ENCODE measurements around the gene FKBP2.

FKBP2 gene

GRCh38 chr11:64230985-64231365, 9.9 kb upstream of the FKBP2 start:
- DNase-seq, result no peak
- in situ Hi-C loops (cut with HindIII; ENCODE audit: low pct_ligation_motif_present, low pct_unique_long_range_greater_than_20kb, low sequenced_read_pairs), result no loop called here

DNA sequence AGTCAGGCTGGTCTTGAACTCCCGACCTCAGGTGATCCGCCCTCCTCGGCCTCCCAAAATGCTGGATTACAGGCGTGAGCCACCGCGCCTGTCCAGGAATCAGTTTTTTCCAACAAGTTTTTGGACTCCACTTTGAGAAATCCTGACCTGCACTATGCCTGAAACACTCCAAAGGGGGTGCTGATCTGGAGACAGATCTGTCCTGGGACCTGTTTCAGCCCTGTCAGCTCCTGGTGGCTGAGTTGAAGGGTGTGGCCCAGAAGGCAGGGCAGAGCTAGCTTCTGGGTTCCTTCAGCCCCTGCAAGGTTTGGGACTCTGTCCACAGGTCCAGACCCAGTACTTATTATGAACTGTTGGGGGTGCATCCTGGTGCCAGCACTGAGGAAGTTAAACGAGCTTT, 9.3 kb upstream of the FKBP2 start:
- DNase-seq, result no peak
- in situ Hi-C loops (cut with HindIII; ENCODE audit: low pct_ligation_motif_present, low pct_unique_long_range_greater_than_20kb, low sequenced_read_pairs), result no loop called here

DNA sequence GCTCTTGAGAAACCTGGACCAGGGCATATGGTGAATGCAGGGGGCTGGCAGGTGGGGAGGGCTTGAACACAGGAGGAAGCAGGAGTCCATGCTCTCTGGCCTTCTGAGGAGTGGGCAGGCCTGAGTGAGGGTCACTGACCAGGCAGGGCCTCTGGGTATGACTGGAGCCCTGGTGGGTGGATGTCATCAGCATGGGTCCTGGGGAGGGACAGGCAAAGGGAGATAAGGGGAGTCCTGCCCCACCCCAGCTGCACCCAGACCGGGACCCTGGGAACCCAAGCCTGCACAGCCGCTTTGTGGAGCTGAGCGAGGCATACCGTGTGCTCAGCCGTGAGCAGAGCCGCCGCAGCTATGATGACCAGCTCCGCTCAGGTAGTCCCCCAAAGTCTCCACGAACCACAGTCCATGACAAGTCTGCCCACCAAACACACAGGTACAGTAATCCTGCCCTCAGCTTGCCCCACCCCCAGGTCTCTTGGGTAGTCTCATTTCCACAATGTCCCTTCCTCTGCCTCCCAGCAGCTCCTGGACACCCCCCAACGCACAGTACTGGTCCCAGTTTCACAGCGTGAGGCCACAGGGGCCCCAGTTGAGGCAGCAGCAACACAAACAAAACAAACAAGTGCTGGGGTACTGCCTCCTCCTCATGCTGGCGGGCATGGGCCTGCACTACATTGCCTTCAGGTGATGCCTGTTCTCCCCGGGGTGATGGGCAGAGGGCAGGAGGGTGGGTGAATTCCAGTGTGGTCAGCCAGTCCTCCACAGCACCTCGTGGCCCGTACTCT, 8.5 kb upstream of the FKBP2 start:
- in situ Hi-C loops (cut with HindIII; ENCODE audit: low pct_ligation_motif_present, low pct_unique_long_range_greater_than_20kb, low sequenced_read_pairs), result no loop called here
- no peak for DNase-seq

- in situ Hi-C loops (cut with HindIII; ENCODE audit: low pct_ligation_motif_present, low pct_unique_long_range_greater_than_20kb, low sequenced_read_pairs), result no loop called here
- DNase-seq, result no peak
Measured at GRCh38 chr11:64232967-64233315, 8.0 kb upstream of the FKBP2 start.

- in situ Hi-C loops (cut with HindIII; ENCODE audit: low pct_ligation_motif_present, low pct_unique_long_range_greater_than_20kb, low sequenced_read_pairs), result no loop called here
- peak; percentile 70 for DNase-seq
Measured at GRCh38 chr11:64233913-64234586, 6.8 kb upstream of the FKBP2 start, which contains the start of gene VEGFB. Gene VEGFB (plus strand): TSS chr11:64234584. CDS start chr11:64234834, 250 bp downstream.

DNA sequence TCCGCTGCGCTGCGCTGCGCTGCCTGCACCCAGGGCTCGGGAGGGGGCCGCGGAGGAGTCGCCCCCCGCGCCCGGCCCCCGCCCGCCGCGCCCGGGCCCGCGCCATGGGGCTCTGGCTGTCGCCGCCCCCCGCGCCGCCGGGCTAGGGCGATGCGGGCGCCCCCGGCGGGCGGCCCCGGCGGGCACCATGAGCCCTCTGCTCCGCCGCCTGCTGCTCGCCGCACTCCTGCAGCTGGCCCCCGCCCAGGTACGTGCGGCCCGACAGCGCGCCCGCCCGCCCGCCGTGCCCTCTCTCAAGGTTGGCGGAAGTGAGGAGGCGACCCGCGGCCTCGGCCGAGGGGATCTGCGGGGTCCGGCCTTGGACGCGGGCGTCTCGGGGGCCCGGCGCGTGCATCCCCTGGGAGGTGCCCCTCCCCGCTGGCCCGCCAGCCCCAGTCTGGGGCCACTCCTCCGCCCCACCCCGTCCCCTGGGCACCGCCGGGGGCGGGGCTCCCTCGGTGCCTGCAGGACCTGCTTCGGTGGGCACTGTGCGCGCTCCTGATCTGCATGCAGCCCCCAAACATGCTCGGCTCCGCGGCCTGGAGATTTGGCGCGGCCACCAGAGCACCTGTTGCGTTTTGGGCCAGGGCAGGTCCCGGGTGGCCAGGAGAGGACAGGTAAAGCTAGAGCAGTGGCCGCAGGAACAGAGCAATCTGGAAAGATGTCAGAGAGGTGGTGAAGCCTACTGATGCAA, 6.1 kb upstream of the FKBP2 start:
- DNase-seq, result peak; percentile 41
- in situ Hi-C loops (cut with HindIII; ENCODE audit: low pct_ligation_motif_present, low pct_unique_long_range_greater_than_20kb, low sequenced_read_pairs), result no loop called here

- DNase-seq, result no peak
- in situ Hi-C loops (cut with HindIII; ENCODE audit: low pct_ligation_motif_present, low pct_unique_long_range_greater_than_20kb, low sequenced_read_pairs), result no loop called here
Measured at GRCh38 chr11:64235437-64236161, 5.3 kb upstream of the FKBP2 start.

DNA sequence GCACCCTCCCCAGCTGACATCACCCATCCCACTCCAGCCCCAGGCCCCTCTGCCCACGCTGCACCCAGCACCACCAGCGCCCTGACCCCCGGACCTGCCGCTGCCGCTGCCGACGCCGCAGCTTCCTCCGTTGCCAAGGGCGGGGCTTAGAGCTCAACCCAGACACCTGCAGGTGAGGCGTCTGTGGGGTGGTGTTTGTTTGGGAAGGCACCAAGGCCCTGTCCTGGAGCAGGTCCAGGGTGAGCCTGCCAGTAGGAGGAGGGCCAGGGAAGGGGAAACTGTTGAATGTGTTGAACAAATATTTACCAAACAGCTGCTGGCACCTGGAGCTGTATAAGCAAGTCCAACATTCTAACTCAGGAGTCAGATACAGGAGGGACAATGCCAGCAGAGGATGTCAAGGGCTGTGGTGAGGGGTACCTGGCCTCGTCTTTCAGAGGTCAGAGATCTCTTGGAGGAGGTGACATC, 3.4 kb upstream of the FKBP2 start:
- no peak for DNase-seq

DNA sequence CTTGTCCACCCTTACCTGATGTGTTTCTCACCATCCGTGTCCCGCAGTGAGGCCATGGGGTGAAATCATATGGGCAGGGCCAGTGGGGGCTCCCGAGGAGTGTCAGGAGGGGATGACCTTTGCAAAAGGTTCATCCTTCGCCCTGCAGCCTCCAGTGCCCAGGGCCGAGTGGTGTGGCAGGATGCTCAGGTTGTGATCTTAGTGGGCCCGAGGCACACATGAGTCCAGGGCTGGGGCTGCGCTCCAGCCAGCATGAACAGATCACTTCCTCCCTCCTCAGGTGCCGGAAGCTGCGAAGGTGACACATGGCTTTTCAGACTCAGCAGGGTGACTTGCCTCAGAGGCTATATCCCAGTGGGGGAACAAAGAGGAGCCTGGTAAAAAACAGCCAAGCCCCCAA, 2.8 kb upstream of the FKBP2 start:
- in situ Hi-C loops (cut with HindIII; ENCODE audit: low pct_ligation_motif_present, low pct_unique_long_range_greater_than_20kb, low sequenced_read_pairs), result no loop called here
- DNase-seq, result no peak

More for the DNA sequence above, 3.4 kb upstream of the FKBP2 start:
- in situ Hi-C loops (cut with HindIII; ENCODE audit: low pct_ligation_motif_present, low pct_unique_long_range_greater_than_20kb, low sequenced_read_pairs), result no loop called here

GRCh38 chr11:64238999-64239398, 1.9 kb upstream of the FKBP2 start:
- in situ Hi-C loops (cut with HindIII; ENCODE audit: low pct_ligation_motif_present, low pct_unique_long_range_greater_than_20kb, low sequenced_read_pairs), result no loop called here
- DNase-seq, result no peak

DNA sequence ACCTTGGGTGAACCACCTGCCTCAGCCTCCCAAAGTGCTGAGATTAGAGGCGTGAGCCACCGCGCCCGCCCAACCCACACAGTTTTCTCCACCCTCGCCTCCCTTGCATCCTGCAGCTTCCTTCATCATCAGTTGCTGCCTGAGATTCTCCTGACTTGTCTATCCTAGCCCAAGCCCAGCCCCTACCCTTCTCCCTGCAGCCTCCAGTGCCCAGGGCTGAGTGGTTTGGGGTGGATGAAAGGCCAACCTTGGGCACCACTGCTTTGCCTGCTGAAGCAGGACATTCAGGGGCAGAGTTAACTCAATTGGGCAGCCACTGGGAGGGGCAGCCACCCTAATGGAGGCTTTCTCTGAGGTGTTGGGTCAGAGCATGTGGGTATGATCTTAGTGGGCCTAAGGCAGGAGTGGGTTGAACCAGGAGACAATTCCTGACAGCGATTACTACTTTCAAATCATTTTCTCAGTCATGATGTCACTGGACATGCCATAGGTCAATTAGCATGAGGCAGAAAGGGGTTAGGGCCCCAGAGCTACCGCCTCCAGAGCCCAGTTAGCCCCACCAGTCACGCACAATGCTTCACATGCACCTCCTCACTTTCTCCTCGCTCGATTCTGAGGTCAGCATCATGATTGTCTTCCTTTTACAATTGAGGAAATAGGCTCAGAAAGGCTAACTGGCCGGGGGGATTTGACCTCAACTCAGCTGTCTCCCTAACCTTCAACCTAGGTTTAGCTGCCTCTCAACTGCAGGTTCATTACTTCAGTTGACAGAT, 1.0 kb upstream of the FKBP2 start:
- in situ Hi-C loops (cut with HindIII; ENCODE audit: low pct_ligation_motif_present, low pct_unique_long_range_greater_than_20kb, low sequenced_read_pairs), result no loop called here

DNA sequence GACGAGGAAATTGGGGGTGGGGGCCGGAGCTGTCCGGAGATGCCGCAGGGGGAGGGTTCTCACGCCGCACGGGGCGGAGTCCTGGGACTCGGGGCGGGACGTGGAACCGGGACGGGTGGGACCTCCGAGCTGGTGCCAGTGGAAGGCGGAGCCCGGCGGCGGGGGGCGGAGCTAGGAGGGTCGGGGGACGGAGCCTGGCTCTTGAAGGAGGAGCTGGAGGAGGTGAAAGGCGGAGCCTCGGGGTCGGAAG, 271 bp downstream of the FKBP2 start:
- in situ Hi-C loops (cut with HindIII; ENCODE audit: low pct_ligation_motif_present, low pct_unique_long_range_greater_than_20kb, low sequenced_read_pairs), result no loop called here
- peak; percentile 96 for DNase-seq

More for the DNA sequence above, 1.0 kb upstream of the FKBP2 start:
- no peak for DNase-seq

DNA sequence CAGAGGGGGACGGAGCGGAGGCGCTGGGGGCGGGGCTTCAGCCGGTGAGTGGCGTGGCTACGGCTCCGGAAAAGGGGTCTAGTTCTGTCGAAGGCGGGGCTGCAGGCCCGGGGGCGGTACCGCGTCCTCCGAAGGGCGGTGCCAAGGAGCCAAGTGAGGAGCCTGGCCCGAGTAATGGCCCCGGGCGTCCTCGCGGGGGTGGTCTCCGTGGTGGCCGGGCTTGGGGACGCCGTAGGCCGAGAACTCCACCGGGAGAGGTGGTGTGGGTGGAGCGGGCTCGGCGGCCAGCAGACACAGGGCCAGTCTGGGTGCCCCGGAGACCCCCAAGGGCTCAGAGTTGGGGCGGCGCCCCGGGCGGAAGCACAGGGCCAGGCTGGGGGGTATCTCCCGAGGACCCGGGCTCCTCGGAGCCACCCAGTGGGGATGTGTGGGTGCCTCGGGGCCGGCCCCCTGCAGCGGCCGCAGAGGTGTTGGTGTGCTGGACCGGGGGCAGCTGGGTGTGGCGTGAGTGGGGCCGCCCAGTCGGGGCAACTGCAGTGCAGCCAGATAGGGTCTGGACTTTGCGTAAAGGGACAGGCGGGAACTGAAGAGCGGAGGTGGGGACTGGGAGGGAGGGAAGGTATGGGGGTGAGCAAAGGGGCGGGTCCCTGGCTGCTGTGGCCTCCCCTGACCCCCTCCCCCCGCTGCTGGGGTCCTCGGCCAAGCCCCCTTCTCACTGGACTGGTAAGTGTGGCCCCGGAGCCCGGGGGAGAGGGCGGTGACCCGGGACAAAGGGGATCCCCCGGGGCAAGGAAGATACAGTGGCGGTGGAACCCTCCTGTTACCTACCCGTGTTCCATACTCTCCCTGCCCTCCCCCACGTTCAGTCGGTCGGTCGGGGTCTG, 838 bp downstream of the FKBP2 start:
- DNase-seq, result peak; percentile 55
- in situ Hi-C loops (cut with HindIII; ENCODE audit: low pct_ligation_motif_present, low pct_unique_long_range_greater_than_20kb, low sequenced_read_pairs), result no loop called here

GRCh38 chr11:64243236-64243854, 2.5 kb downstream of the FKBP2 start:
- no peak for DNase-seq
- in situ Hi-C loops (cut with HindIII; ENCODE audit: low pct_ligation_motif_present, low pct_unique_long_range_greater_than_20kb, low sequenced_read_pairs), result no loop called here

GRCh38 chr11:64244107-64244506, 3.2 kb downstream of the FKBP2 start:
- no peak for DNase-seq
- in situ Hi-C loops (cut with HindIII; ENCODE audit: low pct_ligation_motif_present, low pct_unique_long_range_greater_than_20kb, low sequenced_read_pairs), result no loop called here

DNA sequence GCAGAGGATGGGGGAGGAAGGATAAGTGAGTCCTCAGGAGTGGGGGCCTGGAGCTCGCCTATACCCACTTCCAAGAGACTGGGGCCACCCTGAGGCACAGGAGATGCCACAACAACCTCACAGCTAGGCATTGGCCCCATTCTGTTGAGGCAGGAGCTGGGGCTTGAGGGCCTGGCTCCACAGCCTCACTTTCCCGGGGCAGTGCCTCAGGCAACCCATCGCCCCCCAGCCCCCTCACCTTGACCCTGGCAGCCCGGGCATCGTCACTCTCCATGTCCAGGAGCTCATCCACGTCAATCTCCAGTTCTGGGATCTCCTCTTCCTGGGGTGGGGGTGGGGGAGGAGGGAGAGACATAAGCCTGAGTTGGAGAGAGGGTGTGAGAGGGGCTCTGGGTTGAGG, 4.1 kb downstream of the FKBP2 start:
- in situ Hi-C loops (cut with HindIII; ENCODE audit: low pct_ligation_motif_present, low pct_unique_long_range_greater_than_20kb, low sequenced_read_pairs), result no loop called here
- DNase-seq, result no peak

DNA sequence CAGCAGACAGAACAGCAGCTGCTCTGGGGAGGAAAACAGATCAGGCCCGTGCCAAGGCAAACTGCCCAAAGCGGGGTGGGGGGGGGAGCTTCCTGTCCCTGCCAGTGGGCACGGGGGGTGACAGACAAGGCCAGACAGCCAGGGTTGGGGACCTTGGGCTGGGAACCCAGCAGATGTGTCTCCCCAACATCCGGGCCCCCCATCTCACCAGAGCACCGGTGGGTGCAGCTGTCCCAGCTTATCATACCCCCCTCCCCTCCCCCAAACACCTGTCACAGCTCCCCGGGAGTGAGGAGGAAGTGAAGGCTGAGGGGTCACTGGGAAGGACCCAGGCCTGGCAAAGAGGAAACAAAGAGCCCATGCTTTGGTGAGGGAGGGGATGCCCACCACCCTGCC, 4.5 kb downstream of the FKBP2 start:
- in situ Hi-C loops (cut with HindIII; ENCODE audit: low pct_ligation_motif_present, low pct_unique_long_range_greater_than_20kb, low sequenced_read_pairs), result no loop called here
- no peak for DNase-seq
